ENCODE data around the gene DLD. TPM values are rescaled to one million over a fixed set of nuclear protein-coding genes. Genes with fewer than 3 reads are reported as not detected.
A peak's percentile ranks its signal among the peaks of the same experiment; 100 is the strongest.

Gene DLD
- total and polyA plus RNA-seq, 9 of the 15 experiments (the other 6 are each of a cell fraction or from before 2014, with no cell fraction given): 130 to 639 (median 247) TPM

- intact Hi-C loops (cut with micrococcal nuclease): no loop called here
- TF ChIP-seq USF1 (CRISPR knock-in tag; IDR thresholded peaks at IDR 0.05) (no peak), YY1 (IDR thresholded peaks at IDR 0.05; ENCODE audit: borderline replicate concordance in 1 of 3, control insufficient read depth in 1 of 3, extremely low read depth in 1 of 3, insufficient read depth in 3 of 3, insufficient read length in 1 of 3, insufficient replicate concordance in 2 of 3, low read depth in 1 of 3, low read length in 2 of 3) (no peak), MAFF (IDR thresholded peaks at IDR 0.05; ENCODE audit: low read length) (no peak), MCM3 (IDR thresholded peaks at IDR 0.05) (peak; percentile 51; the same call in 1 of the 2 replicates), E2F1 (CRISPR knock-in tag; IDR thresholded peaks at IDR 0.05) (no peak), MCM7 (IDR thresholded peaks at IDR 0.05) (0 out of 4 replicates have a peak, but pooled peaks of 1 of the 2 experiments have one; percentile 6), MYBL2 (IDR thresholded peaks at IDR 0.05; ENCODE audit: low read depth) (no peak), MYBL2 (CRISPR knock-in tag; IDR thresholded peaks at IDR 0.05; ENCODE audit: borderline replicate concordance) (no peak)
- CTCF ChIA-PET (ENCODE audit: low intra/inter-chr PET ratio): no interaction called here
- Histone ChIP-seq H3K27ac (ENCODE audit: extremely low read depth, low read depth, low read length) (no peak overlapping the region), H3K27me3 (ENCODE audit: control insufficient read depth in 2 of 2, insufficient read depth in 2 of 2, low read length in 2 of 2) (peaks cover 9 to 13% of the 10 kb centered on the region in 2 experiments; a peak in 3 of 5 replicates), H3K9ac (ENCODE audit: insufficient read depth in 1 of 2, low read depth in 2 of 2, low read length in 2 of 2) (no peak overlapping the region), H3K4me1 (replicated peaks in 1 of 2; ENCODE audit: control insufficient read depth in 2 of 2, insufficient read depth in 2 of 2, low read length in 2 of 2) (peaks cover 0 to 2% of the 10 kb centered on the region in 2 experiments; a peak in 1 of 5 replicates), H3K36me3 (ENCODE audit: control insufficient read depth, insufficient read depth, low read length) (no peaks in the 10 kb centered on the region), H3K9me1 (ENCODE audit: control insufficient read depth, insufficient read depth, low read length) (no peaks in the 10 kb centered on the region), H4K20me1 (replicated peaks; ENCODE audit: control insufficient read depth, insufficient read depth, low read length) (no peaks in the 10 kb centered on the region), H2AFZ (ENCODE audit: low read depth, low read length) (no peak overlapping the region), H3K4me2 (ENCODE audit: insufficient read depth, low read length) (no peak overlapping the region), H3K4me3 (no peak overlapping the region), H3K79me2 (ENCODE audit: control insufficient read depth, insufficient read depth, low read length) (no peaks in the 10 kb centered on the region), H3K9me3 (replicated peaks; ENCODE audit: control insufficient read depth, insufficient read depth, low read depth, low read length) (no peaks in the 10 kb centered on the region)
- 9% methylated on average over 6 of the region's 6 CpGs for WGBS (ENCODE audit: insufficient coverage, low coverage, missing lambda C conversion rate)
- FAIRE-seq (no peak), DNase-seq (ENCODE audit: extremely low read depth in 1 of 4, low spot score in 3 of 4) (no peak), ATAC-seq (peak; percentile 51; the same call in 2 of the 3 replicates)
- no TSS peak for BruUV-seq (replicated peaks)
- in situ Hi-C loops (cut with MboI): no loop called here
- POLR2A ChIA-PET: interaction anchor here (0.7 kb wide), 1 partner anchor 413 kb away, joined by 3 read pairs; no protein-coding TSS in a partner anchor
These were observed 6.7 kb upstream of the DLD start for GRCh38 chr7:107884066-107884818.
